ENCODE measurements around the gene ADTRP. TPM values are rescaled to one million over a fixed set of nuclear protein-coding genes. Genes with fewer than 3 reads are reported as not detected.

Gene ADTRP
- total and polyA plus RNA-seq, 7 donors, result 0.36 to 86.9 (median 31.2) TPM; not detected in 3

DNA sequence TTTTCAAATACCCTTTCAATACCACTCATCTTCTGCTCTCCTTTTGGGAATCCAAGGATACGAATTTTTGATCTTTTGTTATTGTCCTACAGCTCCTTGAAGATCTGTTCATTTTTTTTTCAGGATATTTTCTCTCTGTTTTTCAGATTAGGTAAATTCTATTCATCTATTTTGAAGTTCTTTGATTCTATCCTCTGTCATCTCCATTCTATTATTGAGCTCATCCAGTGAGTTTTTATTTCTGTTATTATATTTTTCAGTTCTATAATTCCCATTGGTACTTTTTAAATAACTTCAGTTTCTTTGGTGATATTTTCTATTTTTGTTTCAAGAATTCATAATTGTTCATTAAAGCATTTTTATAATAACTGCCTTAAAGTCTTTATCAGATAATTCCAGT, 14.7 kb upstream of the ADTRP start:
- intact Hi-C loops (cut with DNase I), result no loop called here
- Histone ChIP-seq H3K4me3 (no peak overlapping the region), H3K36me3 (no peaks in the 10 kb centered on the region), H3K27ac (no peak overlapping the region), H3K9me3 (no peaks in the 10 kb centered on the region), H3K27me3 (no peaks in the 10 kb centered on the region), H3K4me1 (no peaks in the 10 kb centered on the region)
- no peak for DNase-seq
- no peak for TF ChIP-seq POLR2AphosphoS5 (IDR thresholded peaks at IDR 0.05)
- no peak for TF ChIP-seq CTCF (IDR thresholded peaks at IDR 0.05)
- no peak for TF ChIP-seq POLR2A (IDR thresholded peaks at IDR 0.05)
- no peak for TF ChIP-seq EP300 (IDR thresholded peaks at IDR 0.05)
- 74 to 93% methylated on average over 1 of the region's 1 CpG for WGBS, 2 donors

GRCh38 chr6:11791354-11792107, 12.9 kb upstream of the ADTRP start:
- no peak for DNase-seq
- no peaks in the 10 kb centered on the region for H3K27me3 ChIP-seq
- H3K9me3 ChIP-seq, result no peaks in the 10 kb centered on the region
- no peak for TF ChIP-seq POLR2A (IDR thresholded peaks at IDR 0.05)
- no peak for TF ChIP-seq CTCF (IDR thresholded peaks at IDR 0.05)
- TF ChIP-seq EP300 (IDR thresholded peaks at IDR 0.05), result no peak
- TF ChIP-seq POLR2AphosphoS5 (IDR thresholded peaks at IDR 0.05), result no peak
- H3K4me3 ChIP-seq, result no peak overlapping the region
- H3K4me1 ChIP-seq, result no peaks in the 10 kb centered on the region
- intact Hi-C loops (cut with DNase I), result no loop called here
- no peak overlapping the region for H3K27ac ChIP-seq
- 89 to 90% methylated on average over 8 of the region's 8 CpGs for WGBS, 2 donors
- H3K36me3 ChIP-seq, result no peaks in the 10 kb centered on the region

GRCh38 chr6:11789744-11790143, 11.1 kb upstream of the ADTRP start:
- Histone ChIP-seq H3K4me3 (no peak overlapping the region), H3K27ac (no peak overlapping the region), H3K9me3 (no peaks in the 10 kb centered on the region), H3K4me1 (no peaks in the 10 kb centered on the region), H3K27me3 (no peaks in the 10 kb centered on the region), H3K36me3 (no peaks in the 10 kb centered on the region)
- intact Hi-C loops (cut with DNase I), result no loop called here
- TF ChIP-seq CTCF (IDR thresholded peaks at IDR 0.05) (no peak), EP300 (IDR thresholded peaks at IDR 0.05) (no peak), POLR2A (IDR thresholded peaks at IDR 0.05) (no peak), POLR2AphosphoS5 (IDR thresholded peaks at IDR 0.05) (no peak)
- 95 to 96% methylated on average over 5 of the region's 5 CpGs for WGBS, 2 donors
- DNase-seq, result no peak

GRCh38 chr6:11788043-11788442, 9.4 kb upstream of the ADTRP start:
- Histone ChIP-seq H3K27ac (no peak overlapping the region), H3K4me3 (no peak overlapping the region), H3K9me3 (no peaks in the 10 kb centered on the region), H3K4me1 (no peaks in the 10 kb centered on the region), H3K36me3 (no peaks in the 10 kb centered on the region), H3K27me3 (no peaks in the 10 kb centered on the region)
- WGBS, 2 donors, result 65 to 91% methylated on average over 4 of the region's 4 CpGs
- DNase-seq, result no peak
- intact Hi-C loops (cut with DNase I), result no loop called here
- TF ChIP-seq CTCF (IDR thresholded peaks at IDR 0.05), result no peak
- no peak for TF ChIP-seq EP300 (IDR thresholded peaks at IDR 0.05)
- TF ChIP-seq POLR2A (IDR thresholded peaks at IDR 0.05), result no peak
